Prostate gland (tissue), 2 donors: Measurements from ENCODE around the gene ANXA6.

Experiments
- CTCF ChIP-seq, 4 experiments: fragments of 200-600 bp in 2 of 4; fragments of 450-650 bp in 2 of 4; sonication (generic) in 2 of 4; IDR thresholded peaks; 1 replicate in 3 of 4; 2 replicates in 1 of 4; pipeline ENCODE4 v1.5.1; 2016 to 2019; ENCODE audit warnings: antibody characterized with exemption in 4 of 4, mild to moderate bottlenecking in 2 of 4, moderate library complexity in 2 of 4
- POLR2A ChIP-seq: fragments of 450-650 bp; IDR thresholded peaks from one replicate; pipeline ENCODE4 v1.6.1; 2016; ENCODE audit warnings: antibody characterized with exemption, mild to moderate bottlenecking
- POLR2AphosphoS5 ChIP-seq: sonication (generic); formaldehyde crosslinking; IDR thresholded peaks from one replicate; pipeline ENCODE4 v1.6.1; 2017; ENCODE audit warnings: antibody characterized with exemption

GRCh38 chr5:151139015-151139414 is 18.6 kb downstream of the ANXA6 start:
- TF ChIP-seq POLR2AphosphoS5 (no peak), CTCF (IDR thresholded peaks at IDR 0.05) (no peak), POLR2A (no peak)
